ENCODE results near the gene FABP7. TPM values are rescaled to one million over a fixed set of nuclear protein-coding genes. Genes with fewer than 3 reads are reported as not detected.

Gene FABP7
- total and polyA plus RNA-seq, 8 donors: 2.8 TPM; not detected in 7

DNA sequence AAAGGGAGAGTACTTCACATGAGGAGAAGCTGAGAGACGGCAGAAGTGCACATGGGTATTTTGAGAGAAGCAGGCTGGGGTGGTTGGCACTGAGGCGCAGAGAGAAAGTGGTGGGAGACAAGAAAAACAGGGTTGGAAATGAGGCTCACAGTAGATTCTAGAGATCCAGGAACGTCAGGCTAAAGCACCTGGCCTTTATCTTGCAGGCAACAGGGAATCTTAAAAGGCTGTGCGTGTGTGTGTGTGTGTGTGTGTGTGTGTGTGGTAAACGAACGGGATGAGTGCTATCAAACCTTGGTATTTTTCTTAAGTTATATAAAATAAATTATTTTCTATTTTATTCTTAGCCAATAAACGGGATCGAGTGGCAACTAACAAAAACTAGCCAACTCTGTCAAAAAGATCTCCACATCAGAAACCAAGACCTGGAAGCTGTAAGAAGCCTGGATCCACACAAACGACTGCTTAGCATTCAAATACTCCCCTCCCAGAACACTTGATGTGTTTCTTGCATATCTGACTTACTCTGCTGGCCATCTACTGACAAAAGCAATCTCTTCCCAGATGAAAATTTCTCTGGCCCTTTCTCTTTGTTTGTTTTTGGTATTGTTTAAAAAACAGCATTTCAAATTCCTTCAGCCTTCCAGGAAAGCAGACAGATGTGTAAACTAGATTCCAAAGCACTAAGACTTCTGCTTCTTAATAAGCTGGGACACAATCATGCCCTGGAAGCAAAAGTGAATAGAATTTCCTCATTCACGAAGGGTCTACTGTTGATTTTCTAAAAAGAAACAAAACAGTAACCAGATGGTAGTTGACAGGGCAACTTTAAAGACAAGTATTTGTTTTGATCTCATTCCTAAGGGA lies 44.8 kb upstream of the FABP7 start:
- no peaks in the 10 kb centered on the region for H3K36me3 ChIP-seq
- TF ChIP-seq POLR2A (IDR thresholded peaks at IDR 0.05): no peak
- TF ChIP-seq, protein P1, sequence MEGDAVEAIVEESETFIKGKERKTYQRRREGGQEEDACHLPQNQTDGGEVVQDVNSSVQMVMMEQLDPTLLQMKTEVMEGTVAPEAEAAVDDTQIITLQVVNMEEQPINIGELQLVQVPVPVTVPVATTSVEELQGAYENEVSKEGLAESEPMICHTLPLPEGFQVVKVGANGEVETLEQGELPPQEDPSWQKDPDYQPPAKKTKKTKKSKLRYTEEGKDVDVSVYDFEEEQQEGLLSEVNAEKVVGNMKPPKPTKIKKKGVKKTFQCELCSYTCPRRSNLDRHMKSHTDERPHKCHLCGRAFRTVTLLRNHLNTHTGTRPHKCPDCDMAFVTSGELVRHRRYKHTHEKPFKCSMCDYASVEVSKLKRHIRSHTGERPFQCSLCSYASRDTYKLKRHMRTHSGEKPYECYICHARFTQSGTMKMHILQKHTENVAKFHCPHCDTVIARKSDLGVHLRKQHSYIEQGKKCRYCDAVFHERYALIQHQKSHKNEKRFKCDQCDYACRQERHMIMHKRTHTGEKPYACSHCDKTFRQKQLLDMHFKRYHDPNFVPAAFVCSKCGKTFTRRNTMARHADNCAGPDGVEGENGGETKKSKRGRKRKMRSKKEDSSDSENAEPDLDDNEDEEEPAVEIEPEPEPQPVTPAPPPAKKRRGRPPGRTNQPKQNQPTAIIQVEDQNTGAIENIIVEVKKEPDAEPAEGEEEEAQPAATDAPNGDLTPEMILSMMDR (IDR thresholded peaks at IDR 0.05): no peak
- no peak for TF ChIP-seq POLR2AphosphoS5 (IDR thresholded peaks at IDR 0.05)
- no peak for TF ChIP-seq EP300 (IDR thresholded peaks at IDR 0.05)
- 37 to 55% (median 41%) methylated on average over 10 of the region's 10 CpGs for WGBS, 5 donors
- H3K9me3 ChIP-seq: no peaks in the 10 kb centered on the region
- H3K4me1 ChIP-seq: peaks cover 0 to 9% (median 0%) of the 10 kb centered on the region in 4 donors
- intact Hi-C loops (cut with DNase I; ENCODE audit: low total_unique reads): no loop called here
- H3K27me3 ChIP-seq: no peaks in the 10 kb centered on the region
- DNase-seq: no peak
- H3K4me3 ChIP-seq: no peak overlapping the region
- H3K27ac ChIP-seq: no peak overlapping the region

DNA sequence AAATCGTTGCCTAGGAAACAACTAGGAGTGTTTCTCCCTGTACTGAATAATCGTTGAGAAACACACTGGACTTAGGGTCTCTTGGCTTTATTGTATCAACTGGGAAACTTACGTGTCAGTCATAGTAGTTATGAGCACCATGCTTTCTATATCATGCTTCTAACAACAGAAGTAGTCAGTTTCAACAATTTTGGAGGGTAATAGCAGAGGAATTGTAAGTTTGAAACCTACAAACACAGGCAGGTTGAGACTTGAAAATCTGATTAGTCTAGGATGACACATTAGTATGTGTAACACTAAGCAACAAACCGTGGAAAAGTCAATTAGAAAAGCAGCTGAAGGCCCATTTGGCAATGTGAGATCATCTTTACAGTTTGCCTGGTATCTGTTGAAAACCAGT lies 43.9 kb upstream of the FABP7 start:
- intact Hi-C loops (cut with DNase I; ENCODE audit: low total_unique reads): no loop called here
- H3K4me3 ChIP-seq: no peak overlapping the region
- no peaks in the 10 kb centered on the region for H3K9me3 ChIP-seq
- 53 to 73% (median 67%) methylated on average over 4 of the region's 4 CpGs for WGBS, 5 donors
- no peak overlapping the region for H3K27ac ChIP-seq
- peak in 1 of 2 donors; percentile 17 for DNase-seq
- no peak for TF ChIP-seq EP300 (IDR thresholded peaks at IDR 0.05)
- TF ChIP-seq POLR2A (IDR thresholded peaks at IDR 0.05): no peak
- no peak for TF ChIP-seq POLR2AphosphoS5 (IDR thresholded peaks at IDR 0.05)
- TF ChIP-seq, protein P1 (IDR thresholded peaks at IDR 0.05): no peak
- H3K4me1 ChIP-seq: peaks cover 0 to 9% (median 0%) of the 10 kb centered on the region in 4 donors
- H3K27me3 ChIP-seq: no peaks in the 10 kb centered on the region
- no peaks in the 10 kb centered on the region for H3K36me3 ChIP-seq

DNA sequence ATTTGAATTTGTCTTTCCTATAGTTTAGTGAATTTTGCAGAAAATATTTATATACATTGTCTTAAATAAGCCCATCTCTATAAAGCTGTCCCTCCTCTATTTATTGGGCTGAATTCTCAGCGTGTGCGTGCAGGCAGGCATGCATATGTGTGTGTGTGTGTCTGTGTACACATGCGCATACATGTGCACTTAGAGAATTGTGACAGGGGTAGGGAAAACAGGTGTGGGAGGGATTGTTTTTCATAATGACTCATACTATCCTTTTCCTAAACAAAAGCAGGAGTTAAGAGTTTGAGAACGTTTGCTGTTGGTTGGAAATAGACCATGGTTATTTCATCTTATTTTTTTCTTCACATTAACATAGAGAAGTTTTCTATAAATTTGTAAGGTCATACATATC lies 43.4 kb upstream of the FABP7 start:
- 64 to 74% (median 68%) methylated on average over 4 of the region's 4 CpGs for WGBS, 5 donors
- no peak overlapping the region for H3K27ac ChIP-seq
- TF ChIP-seq, protein P1 (IDR thresholded peaks at IDR 0.05): no peak
- TF ChIP-seq EP300 (IDR thresholded peaks at IDR 0.05): no peak
- TF ChIP-seq POLR2AphosphoS5 (IDR thresholded peaks at IDR 0.05): no peak
- no peak for TF ChIP-seq POLR2A (IDR thresholded peaks at IDR 0.05)
- DNase-seq: no peak
- intact Hi-C loops (cut with DNase I; ENCODE audit: low total_unique reads): no loop called here
- H3K4me3 ChIP-seq: no peak overlapping the region
- H3K9me3 ChIP-seq: no peaks in the 10 kb centered on the region
- H3K36me3 ChIP-seq: no peaks in the 10 kb centered on the region
- peaks cover 0 to 3% (median 0%) of the 10 kb centered on the region in 3 donors for H3K27me3 ChIP-seq
- peaks cover 0 to 9% (median 0%) of the 10 kb centered on the region in 4 donors for H3K4me1 ChIP-seq

DNA sequence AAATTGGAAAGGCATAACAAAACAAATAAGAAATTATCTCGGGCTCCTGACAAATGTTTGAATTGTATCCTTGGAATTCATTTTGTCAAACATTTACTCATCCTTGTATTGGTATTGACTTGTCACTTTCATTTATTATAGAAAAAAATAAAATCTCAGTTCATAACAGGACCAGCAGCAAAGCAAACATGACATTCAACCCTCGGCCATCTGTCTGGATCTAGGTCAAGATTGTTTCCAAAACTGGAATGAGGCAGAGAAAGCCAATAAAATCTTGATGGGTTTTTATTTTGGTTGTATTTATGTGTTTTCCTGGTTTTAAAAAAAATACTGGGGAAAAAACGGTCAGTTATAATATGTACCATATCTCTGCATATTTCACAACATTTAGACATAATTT lies 42.9 kb upstream of the FABP7 start:
- intact Hi-C loops (cut with DNase I; ENCODE audit: low total_unique reads): no loop called here
- Histone ChIP-seq H3K27ac (no peak overlapping the region), H3K4me1 (peaks cover 0 to 9% (median 0%) of the 10 kb centered on the region in 4 donors), H3K27me3 (peaks cover 0 to 6% (median 0%) of the 10 kb centered on the region in 3 donors), H3K36me3 (no peaks in the 10 kb centered on the region), H3K4me3 (no peak overlapping the region), H3K9me3 (no peaks in the 10 kb centered on the region)
- TF ChIP-seq, protein P1 (IDR thresholded peaks at IDR 0.05): no peak
- TF ChIP-seq EP300 (IDR thresholded peaks at IDR 0.05): no peak
- TF ChIP-seq POLR2AphosphoS5 (IDR thresholded peaks at IDR 0.05): no peak
- no peak for TF ChIP-seq POLR2A (IDR thresholded peaks at IDR 0.05)
- no peak for DNase-seq
- WGBS, 5 donors: 36 to 55% (median 42%) methylated on average over 3 of the region's 3 CpGs

Data from stomach (tissue), 9 donors.